Renal cortex interstitium (tissue), 15 donors: Measurements from ENCODE around the gene VPS39. TPM values are rescaled to one million over a fixed set of nuclear protein-coding genes. Genes with fewer than 3 reads are reported as not detected.
"Not testable (repeated sequence)": the region's sequence is repeated elsewhere in the genome, so short reads cannot be mapped to it uniquely, and the experiment has no call there.

Experiments
- DNase-seq, 11 donors: peaks; one replicate each; pipeline ENCODE4 v3.0.0-alpha.2; 2013; ENCODE audit warnings: low read depth in 9 of 11, low spot score in 4 of 11; ENCODE audit errors: extremely low read depth in 1 of 11
- long read RNA-seq, 16 experiments: transcript quantifications; one replicate each; lab custom pipeline, GENCODE V29; 2026
- polyA plus RNA-seq, 3 donors: library from polyadenylated mRNA; unstranded; fragments of 120-200 nt; gene quantifications; one replicate each; pipeline ENCODE4 v1.2.1, GENCODE V29; 2013; ENCODE audit not compliant: insufficient read length in 3 of 3

The VPS39 gene
- 10 to 100 TPM; 57.5 to 77.4 (median 65.3) TPM for polyA plus RNA-seq
- long read RNA-seq, donor 1, full-length matches to known transcripts = 16 of 16 reads
- long read RNA-seq, donor 1, partial matches to known transcripts = 0 of 16 reads
- long read RNA-seq, donor 1, other reads (novel, unspliced or antisense) = 0 of 16 reads
- long read RNA-seq, donor 2, full-length matches to known transcripts = 24 of 24 reads
- long read RNA-seq, donor 2, partial matches to known transcripts = 0 of 24 reads
- long read RNA-seq, donor 2, other reads (novel, unspliced or antisense) = 0 of 24 reads
- long read RNA-seq, donor 3, full-length matches to known transcripts = 42 of 53 reads
- long read RNA-seq, donor 3, partial matches to known transcripts = 11 of 53 reads
- long read RNA-seq, donor 3, other reads (novel, unspliced or antisense) = 0 of 53 reads
- long read RNA-seq, donor 4, full-length matches to known transcripts = 33 of 38 reads
- long read RNA-seq, donor 4, partial matches to known transcripts = 5 of 38 reads
- long read RNA-seq, donor 4, other reads (novel, unspliced or antisense) = 0 of 38 reads
- long read RNA-seq, donor 5 = 0 reads
- long read RNA-seq, donor 6, transcript VPS39-210 (3 exons, 593 nt) = minor isoform, 7 of 50 reads
- long read RNA-seq, donor 6, transcript VPS39-214 (1 exons, 2,835 nt) = major isoform, 34 of 50 reads
- long read RNA-seq, donor 6, partial matches to known transcripts = 9 of 50 reads
- long read RNA-seq, donor 6, other reads (novel, unspliced or antisense) = 0 of 50 reads
- long read RNA-seq, donor 7, full-length matches to known transcripts = 36 of 36 reads
- long read RNA-seq, donor 7, partial matches to known transcripts = 0 of 36 reads
- long read RNA-seq, donor 7, other reads (novel, unspliced or antisense) = 0 of 36 reads
- long read RNA-seq, donor 8 = 0 reads
- long read RNA-seq, donor 9, full-length matches to known transcripts = 27 of 32 reads
- long read RNA-seq, donor 9, partial matches to known transcripts = 5 of 32 reads
- long read RNA-seq, donor 9, other reads (novel, unspliced or antisense) = 0 of 32 reads
- long read RNA-seq, donor 10, full-length matches to known transcripts = 30 of 30 reads
- long read RNA-seq, donor 10, partial matches to known transcripts = 0 of 30 reads
- long read RNA-seq, donor 10, other reads (novel, unspliced or antisense) = 0 of 30 reads
- long read RNA-seq, donor 11, full-length matches to known transcripts = 17 of 25 reads
- long read RNA-seq, donor 11, partial matches to known transcripts = 8 of 25 reads
- long read RNA-seq, donor 11, other reads (novel, unspliced or antisense) = 0 of 25 reads
- long read RNA-seq, donor 12, full-length matches to known transcripts = 19 of 19 reads
- long read RNA-seq, donor 12, partial matches to known transcripts = 0 of 19 reads
- long read RNA-seq, donor 12, other reads (novel, unspliced or antisense) = 0 of 19 reads
- long read RNA-seq, donor 13 = 0 reads
- long read RNA-seq, donor 14, full-length matches to known transcripts = 28 of 33 reads
- long read RNA-seq, donor 14, partial matches to known transcripts = 5 of 33 reads
- long read RNA-seq, donor 14, other reads (novel, unspliced or antisense) = 0 of 33 reads
- long read RNA-seq, donor 15, full-length matches to known transcripts = 18 of 18 reads
- long read RNA-seq, donor 15, partial matches to known transcripts = 0 of 18 reads
- long read RNA-seq, donor 15, other reads (novel, unspliced or antisense) = 0 of 18 reads
- long read RNA-seq, donor 16, full-length matches to known transcripts = 80 of 106 reads
- long read RNA-seq, donor 16, partial matches to known transcripts = 26 of 106 reads
- long read RNA-seq, donor 16, other reads (novel, unspliced or antisense) = 0 of 106 reads

DNA sequence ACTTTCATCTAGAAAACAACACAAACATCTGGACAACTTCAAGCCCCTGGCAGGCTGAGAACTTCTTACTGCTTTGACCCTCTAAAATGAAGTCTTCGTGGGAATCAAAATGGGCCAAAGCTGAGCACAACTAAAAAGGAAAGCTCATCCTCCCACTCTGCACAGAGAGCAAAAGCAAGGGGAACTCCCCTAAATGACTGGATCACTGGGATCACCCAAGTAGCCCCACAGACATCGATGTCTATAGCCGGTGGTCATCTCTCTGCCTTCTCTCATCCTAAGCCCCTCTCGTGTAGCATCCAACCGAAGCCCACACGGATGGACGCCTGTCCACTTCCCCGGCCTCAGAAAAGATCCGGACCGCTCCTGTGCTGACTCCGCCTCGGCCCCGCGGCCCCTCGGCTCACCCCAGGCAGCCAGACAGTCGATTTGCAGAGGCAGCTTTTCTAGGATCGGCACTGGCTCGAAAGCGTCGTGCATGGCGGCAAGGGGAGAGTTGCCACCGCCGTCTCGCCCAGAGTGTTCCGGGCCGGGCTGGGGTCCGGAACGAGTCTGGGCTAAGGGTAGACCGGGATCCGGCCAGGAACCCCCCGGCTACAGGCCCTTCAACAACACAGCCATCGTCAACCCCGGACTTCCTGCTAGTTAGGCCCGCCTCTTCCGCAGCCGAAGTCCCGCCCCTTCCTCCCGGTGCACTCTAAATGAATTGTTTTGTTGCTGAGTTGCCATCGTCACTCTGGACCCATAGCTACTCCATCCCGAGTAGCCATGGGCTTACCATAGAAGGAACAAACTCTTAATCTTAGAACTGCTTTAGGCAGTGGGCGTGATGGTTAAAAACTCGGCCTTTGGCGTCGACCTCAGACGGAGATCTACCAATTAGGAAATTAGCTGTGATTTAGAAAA, at the start of gene VPS39:
Gene VPS39 (minus strand): TSS at position 631 of the 906 bp plus-strand sequence. CDS start 151 bp downstream, at position 480.
- peak; percentile 68 to 88 (median 78) for DNase-seq

DNA sequence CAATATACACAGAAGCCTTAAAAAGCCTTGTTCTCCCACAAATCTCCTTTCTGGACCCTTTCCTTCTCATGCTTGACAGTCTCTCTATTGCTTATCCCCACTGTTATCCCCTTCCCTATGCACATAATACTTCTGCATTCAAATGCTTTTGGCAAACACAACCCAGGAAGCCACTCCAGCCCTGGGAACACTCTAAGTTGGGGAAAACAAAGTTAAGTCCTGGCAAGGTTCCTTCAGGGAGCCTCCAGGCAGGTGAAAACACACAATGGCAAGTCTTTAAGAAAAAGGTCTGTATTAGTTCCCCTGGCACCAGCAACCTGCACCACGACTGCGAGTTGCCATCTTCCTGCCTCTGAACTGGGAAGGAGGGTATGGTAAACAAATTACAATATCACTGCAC, 45.2 kb upstream of the VPS39 start:
- no peak for DNase-seq

DNA sequence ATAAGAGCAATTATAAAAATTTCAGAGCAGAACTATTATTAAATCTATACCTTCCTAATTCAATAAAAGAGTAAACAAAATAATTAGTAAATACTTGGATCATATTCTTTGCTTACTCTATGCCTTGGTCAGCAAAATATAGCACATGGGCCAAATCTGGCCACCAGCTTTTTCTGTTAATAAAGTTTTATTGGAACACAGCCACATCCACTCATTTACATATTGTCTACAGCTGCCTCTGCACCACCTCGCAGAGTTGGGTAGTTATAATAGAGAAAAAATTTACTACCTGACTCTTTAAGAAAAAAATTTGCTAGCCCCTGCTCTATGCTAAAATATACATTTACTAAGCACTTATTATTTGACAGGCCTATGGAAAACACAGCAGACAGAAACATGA, 32.7 kb upstream of the VPS39 start:
- no peak for DNase-seq

DNA sequence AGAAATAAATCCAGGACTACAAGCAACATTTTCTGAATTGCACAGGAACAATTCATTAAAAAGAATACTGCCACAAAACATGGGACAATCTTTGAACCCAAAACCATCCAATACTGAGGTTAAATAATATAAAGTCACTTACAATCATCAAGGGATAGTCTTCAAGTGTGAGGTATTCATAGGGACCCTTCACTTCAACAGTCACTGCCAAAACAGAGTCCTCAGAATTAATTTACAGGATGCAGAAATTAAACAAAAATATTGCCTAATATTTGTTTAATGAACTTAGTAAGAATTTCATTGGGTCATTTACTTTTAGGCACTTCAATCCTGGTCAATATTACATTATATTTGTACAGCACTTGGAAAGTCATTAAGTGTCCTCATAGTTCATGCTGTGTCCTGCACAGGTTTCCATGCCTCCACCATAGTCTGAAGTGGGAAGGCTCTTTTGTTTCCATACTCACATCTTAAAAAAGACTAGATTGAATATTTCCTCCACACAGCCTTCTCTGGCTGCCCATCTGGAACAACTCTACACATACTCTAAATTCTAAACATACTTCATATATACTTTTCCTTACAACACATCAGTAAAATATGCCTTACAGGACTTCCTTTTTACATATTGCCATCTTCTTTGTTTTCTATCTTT, 31.6 kb upstream of the VPS39 start:
- DNase-seq = no peak

DNA sequence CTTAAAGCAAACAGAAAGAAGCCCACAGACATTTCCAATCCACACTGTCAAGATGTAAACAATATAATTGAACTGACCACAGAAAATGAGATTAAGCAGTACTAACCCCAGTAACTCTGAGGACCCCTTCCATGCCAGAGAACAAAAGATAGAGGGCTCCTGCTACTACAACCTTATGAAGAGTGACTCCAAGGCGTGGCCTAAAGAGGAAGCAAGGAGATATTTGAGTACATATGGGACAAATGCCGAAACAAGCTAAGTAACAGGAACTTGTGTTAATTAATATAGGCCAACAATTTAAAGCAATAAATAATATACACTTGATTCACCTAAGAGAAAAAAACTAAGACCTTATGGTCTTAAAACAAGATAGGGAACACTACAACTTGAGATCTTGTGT, 25.0 kb upstream of the VPS39 start:
- DNase-seq = no peak

GRCh38 chr15:42232606-42233005, 24.5 kb upstream of the VPS39 start:
- DNase-seq = no peak

DNA sequence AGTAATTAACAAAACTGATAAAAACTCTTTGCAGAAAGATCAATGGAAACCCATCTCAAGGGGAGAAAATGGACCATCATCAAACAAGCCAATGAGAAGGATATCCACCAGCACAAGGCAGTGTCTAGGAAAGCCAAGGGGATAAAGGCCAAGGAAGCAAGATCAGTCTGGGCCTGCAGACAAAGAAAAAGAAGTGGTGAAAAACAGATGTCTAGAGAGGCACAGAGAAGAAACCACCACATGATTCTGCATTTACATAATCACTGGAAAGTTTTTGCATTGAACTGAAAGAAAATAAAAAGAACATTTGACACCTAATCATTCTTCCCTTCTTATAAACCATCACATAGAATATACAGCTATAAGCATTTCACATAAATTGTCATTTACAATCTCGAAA, 23.0 kb upstream of the VPS39 start:
- DNase-seq = no peak

DNA sequence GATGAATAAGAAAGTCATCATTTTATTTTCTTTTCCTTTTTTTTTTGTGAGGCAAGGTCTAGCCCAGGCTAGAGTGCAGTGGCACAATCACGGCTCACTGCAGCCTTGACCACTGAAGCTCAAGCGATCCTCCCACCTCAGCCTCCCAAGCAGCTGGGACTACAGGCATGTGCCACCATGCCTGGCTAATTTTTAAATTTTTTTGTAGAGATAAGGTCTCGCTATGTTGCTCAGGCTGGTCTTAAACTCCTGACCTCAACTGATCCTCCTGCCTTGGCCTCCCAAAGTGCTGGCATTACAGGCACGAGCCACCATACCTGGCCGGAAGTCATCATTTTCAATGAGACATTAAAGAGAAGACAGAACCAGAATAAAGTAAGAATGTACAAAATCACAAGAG, 20.9 kb upstream of the VPS39 start:
- not testable (repeated sequence) for DNase-seq

GRCh38 chr15:42228036-42228435, 19.9 kb upstream of the VPS39 start:
- DNase-seq = no peak

- DNase-seq = no peak
These were observed 18.5 kb upstream of the VPS39 start for GRCh38 chr15:42226648-42227047.

DNA sequence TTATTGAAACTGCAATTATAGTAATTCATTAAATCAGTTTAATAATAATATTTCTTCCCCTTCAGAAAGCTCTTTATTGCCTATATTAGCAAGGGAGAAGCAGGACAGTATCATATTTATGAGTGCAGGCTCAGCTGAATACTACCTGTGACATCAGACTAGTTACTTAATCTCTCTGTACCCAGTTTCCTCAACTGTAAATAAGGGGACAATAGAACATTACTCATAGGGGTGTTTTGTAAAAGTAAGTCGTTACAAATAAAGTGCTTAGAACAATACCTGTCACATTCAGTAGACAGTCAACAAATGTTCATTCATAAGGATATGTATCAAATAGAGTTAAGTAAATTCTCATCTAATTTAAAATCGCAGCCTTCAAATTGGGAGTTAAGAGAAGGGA, 12.1 kb upstream of the VPS39 start:
- no peak for DNase-seq

GRCh38 chr15:42218953-42219592, 11.0 kb upstream of the VPS39 start:
- DNase-seq = no peak

DNA sequence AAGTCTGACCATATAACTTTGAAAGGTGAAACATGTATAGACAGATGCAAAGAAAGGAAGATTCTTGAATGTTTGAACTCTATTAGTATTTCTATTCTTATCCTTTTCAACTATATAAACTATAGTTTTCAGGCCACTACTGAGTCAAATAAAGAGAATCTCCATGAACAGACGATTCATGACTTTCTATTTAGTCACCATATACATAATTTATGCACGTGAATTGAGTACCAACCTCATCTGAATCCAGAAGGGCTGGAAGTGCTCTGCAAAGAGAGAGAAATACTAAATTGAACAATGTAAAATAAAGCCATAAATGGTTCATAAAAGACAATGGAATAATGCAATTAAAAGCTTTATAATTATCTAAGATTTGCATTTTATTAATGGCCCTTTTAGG, 9.5 kb upstream of the VPS39 start:
- no peak for DNase-seq

DNA sequence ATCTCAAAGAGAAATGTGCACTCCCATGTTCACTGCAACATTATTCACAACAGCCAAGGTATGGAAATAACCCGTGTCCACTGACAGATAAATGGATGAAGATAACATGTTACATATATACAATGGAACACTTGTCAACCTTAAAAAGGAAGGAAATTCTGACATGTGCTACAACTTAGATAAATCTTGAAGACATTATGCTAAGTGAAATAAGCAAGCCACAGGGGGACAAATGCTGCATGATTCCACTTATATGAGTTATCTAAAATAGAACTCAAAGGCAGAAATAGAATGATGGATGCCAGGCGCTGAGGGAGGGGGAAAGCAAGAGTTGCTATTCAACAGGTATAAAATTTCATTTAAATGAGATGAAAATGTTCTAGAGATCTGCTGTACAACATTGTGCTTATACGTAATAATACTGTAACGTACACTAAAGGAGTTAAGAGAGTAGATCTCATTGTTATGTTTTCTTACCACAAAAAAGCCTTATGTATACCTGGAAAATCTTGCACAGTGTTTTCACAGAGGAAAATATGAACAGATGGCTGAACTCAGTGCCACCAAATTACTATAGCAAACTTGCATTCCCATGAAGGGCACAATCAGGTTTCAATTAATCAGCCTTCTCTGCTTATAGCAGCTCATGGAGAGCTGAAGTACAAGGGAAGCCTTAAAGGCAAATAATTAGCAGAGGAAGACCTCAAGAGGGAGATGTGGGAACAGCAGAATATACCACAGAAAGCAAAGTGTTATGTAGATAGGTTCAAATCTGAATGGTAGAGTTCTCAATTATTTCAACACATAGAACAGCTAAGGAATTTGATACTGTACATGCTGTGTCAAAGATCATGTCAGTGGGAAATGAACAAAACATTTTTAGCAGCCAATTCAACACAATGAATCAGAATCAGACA, 8.1 kb upstream of the VPS39 start:
- no peak for DNase-seq

GRCh38 chr15:42214600-42214999, 6.5 kb upstream of the VPS39 start:
- DNase-seq = no peak
